SK-N-SH (cell line): ENCODE data around the gene DNAJC25. TPM values are rescaled to one million over a fixed set of nuclear protein-coding genes. Genes with fewer than 3 reads are reported as not detected.

Source experiments
- CTCF ChIA-PET: fragments of 300-600, 350-600 bp; formaldehyde crosslinking; extraction: SDS; loops from one replicate; lab custom pipeline; 2021; lab: Yijun Ruan, JAX
- POLR2A ChIA-PET: fragments of 350-600 bp; sonication (Branson Sonifier 250); formaldehyde crosslinking; extraction: SDS; loops from one replicate; lab custom pipeline; 2020; ENCODE audit warnings: antibody characterized with exemption, inconsistent platforms; lab: Yijun Ruan, JAX
- DNase-seq: peaks from one replicate; pipeline ENCODE4 v3.0.0; 2012
- H2AFZ ChIP-seq: fragments of 200-600 bp; sonication (generic); 2 replicates; pipeline ENCODE4 v1.8.1; 2016; ENCODE audit warnings: antibody characterized with exemption, mild to moderate bottlenecking, low read depth
- H3F3A ChIP-seq: fragments of 200-600 bp; sonication (generic); replicated peaks from 2 replicates; pipeline ENCODE3; 2016; ENCODE audit warnings: antibody characterized with exemption, mild to moderate bottlenecking; ENCODE audit not compliant: insufficient read depth
- H3K27ac ChIP-seq, 2 experiments: fragments of 200-500 bp in 1 of 2; fragments of 200-600 bp in 1 of 2; sonication (Bioruptor generic) in 1 of 2; sonication (generic), shearing (Covaris generic) in 1 of 2; 2 replicates each; pipeline versions ENCODE4 v1.5.1 to v1.6.1; 2014 to 2016; ENCODE audit warnings: low read depth in 2 of 2, inconsistent platforms in 1 of 2, low read length in 1 of 2, mild to moderate bottlenecking in 1 of 2, mixed read lengths in 1 of 2
- H3K27me3 ChIP-seq: fragments of 200-600 bp; sonication (generic), shearing (Covaris generic); 2 replicates; pipeline ENCODE4 v1.6.1; 2016; ENCODE audit warnings: mixed run types; ENCODE audit not compliant: insufficient read depth
- H3K36me3 ChIP-seq, 2 experiments: fragments of 200-500 bp in 1 of 2; fragments of 200-600 bp in 1 of 2; sonication (Bioruptor generic) in 1 of 2; sonication (generic) in 1 of 2; replicated peaks in 1 of 2; 2 replicates each; pipeline versions ENCODE3 to v1.5.1; 2014 to 2016; ENCODE audit warnings: low read length in 1 of 2, mild to moderate bottlenecking in 1 of 2; ENCODE audit not compliant: insufficient read depth in 2 of 2, control insufficient read depth in 1 of 2
- H3K4me1 ChIP-seq, 2 experiments: fragments of 200-500 bp in 1 of 2; fragments of 200-600 bp in 1 of 2; sonication (Bioruptor generic) in 1 of 2; sonication (generic), shearing (Covaris generic) in 1 of 2; 2 replicates each; pipeline versions ENCODE4 v1.5.1 to v1.6.1; 2014 to 2016; ENCODE audit warnings: low read depth in 1 of 2, low read length in 1 of 2, mixed run types in 1 of 2; ENCODE audit not compliant: insufficient read depth in 2 of 2, control insufficient read depth in 1 of 2
- H3K4me2 ChIP-seq: fragments of 200-600 bp; sonication (generic), shearing (Covaris generic); 2 replicates; pipeline ENCODE4 v1.6.1; 2017; ENCODE audit warnings: mixed run types
- H3K4me3 ChIP-seq, 2 experiments: fragments of 200-500 bp in 1 of 2; fragments of 200-600 bp in 1 of 2; sonication (Bioruptor generic) in 1 of 2; sonication (generic), shearing (Covaris generic) in 1 of 2; 2 replicates each; pipeline versions ENCODE4 v1.5.1 to v1.8.1; 2014 to 2016; ENCODE audit warnings: low read depth in 2 of 2, inconsistent platforms in 1 of 2, low read length in 1 of 2, mild to moderate bottlenecking in 1 of 2, mixed read lengths in 1 of 2, moderate library complexity in 1 of 2
- H3K79me2 ChIP-seq: fragments of 200-600 bp; sonication (generic); 2 replicates; pipeline ENCODE4 v1.8.1; 2017; ENCODE audit warnings: mild to moderate bottlenecking; ENCODE audit not compliant: insufficient read depth
- H3K9ac ChIP-seq: fragments of 200-600 bp; sonication (generic); 2 replicates; pipeline ENCODE4 v1.6.1; 2017; ENCODE audit warnings: mixed run types
- H3K9me2 ChIP-seq: fragments of 200-600 bp; sonication (generic); 2 replicates; pipeline ENCODE4 v1.6.1; 2017; ENCODE audit warnings: mixed run types
- H3K9me3 ChIP-seq: fragments of 200-600 bp; sonication (generic); 2 replicates; pipeline ENCODE4 v1.6.1; 2017; ENCODE audit warnings: mixed run types, mild to moderate bottlenecking, moderate library complexity
- H4K20me1 ChIP-seq: fragments of 200-600 bp; sonication (generic); 2 replicates; pipeline ENCODE4 v1.6.1; 2017; ENCODE audit warnings: mild to moderate bottlenecking, mixed run types; ENCODE audit not compliant: insufficient read depth
- ELF1 ChIP-seq: IDR thresholded peaks from 2 replicates; pipeline ENCODE4 v1.4.0; 2012
- FOSL2 ChIP-seq: IDR thresholded peaks from 2 replicates; pipeline ENCODE4 v1.4.0; 2012; ENCODE audit warnings: low read depth, mild to moderate bottlenecking, moderate library complexity, borderline replicate concordance
- FOXJ3 ChIP-seq: sonication (generic); formaldehyde crosslinking; IDR thresholded peaks from 2 replicates; pipeline ENCODE4 v1.5.1; 2020; ENCODE audit warnings: mild to moderate bottlenecking, missing genetic modification reagents
- GATA2 ChIP-seq: sonication (generic); formaldehyde crosslinking; IDR thresholded peaks from 2 replicates; pipeline ENCODE4 v1.5.0; 2020; ENCODE audit warnings: mild to moderate bottlenecking, missing genetic modification reagents
- JUND ChIP-seq: IDR thresholded peaks from 2 replicates; pipeline ENCODE4 v1.4.0; 2012
- MAX ChIP-seq: IDR thresholded peaks from 2 replicates; pipeline ENCODE4 v1.4.0; 2012; ENCODE audit warnings: low read depth
- MEF2A ChIP-seq: IDR thresholded peaks from 2 replicates; pipeline ENCODE4 v1.4.0; 2012; ENCODE audit warnings: low read depth, borderline replicate concordance
- MXI1 ChIP-seq: IDR thresholded peaks from 2 replicates; pipeline ENCODE4 v1.6.1; 2012; ENCODE audit warnings: mild to moderate bottlenecking, low read depth, low read length, improper control_type of control experiment
- NFIC ChIP-seq: IDR thresholded peaks from 2 replicates; pipeline ENCODE4 v1.4.0; 2012; ENCODE audit warnings: borderline replicate concordance
- NRF1 ChIP-seq: IDR thresholded peaks from 2 replicates; pipeline ENCODE4 v1.6.1; 2012; ENCODE audit warnings: low read depth, mild to moderate bottlenecking, low read length
- POLR2AphosphoS5 ChIP-seq: IDR thresholded peaks from 2 replicates; pipeline ENCODE4 v1.6.1; 2012; ENCODE audit warnings: low read depth, low read length
- RAD21 ChIP-seq: IDR thresholded peaks from 2 replicates; pipeline ENCODE4 v1.6.1; 2012; ENCODE audit warnings: mild to moderate bottlenecking, low read length
- RXRA ChIP-seq: IDR thresholded peaks from 2 replicates; pipeline ENCODE4 v1.4.0; 2012; ENCODE audit warnings: low read depth, mild to moderate bottlenecking, borderline replicate concordance
- SMC3 ChIP-seq: IDR thresholded peaks from 2 replicates; pipeline ENCODE4 v1.6.1; 2012; ENCODE audit warnings: low read depth, low read length, improper control_type of control experiment
- USF1 ChIP-seq: IDR thresholded peaks from 2 replicates; pipeline ENCODE4 v1.4.0; 2012; ENCODE audit warnings: low read depth, borderline replicate concordance
- USF2 ChIP-seq: fragments of 150-350 bp; IDR thresholded peaks from 2 replicates; pipeline ENCODE4 v1.6.1; 2017; ENCODE audit warnings: antibody characterized with exemption, low read length, low read depth, borderline replicate concordance
- ZBTB33 ChIP-seq: IDR thresholded peaks from 2 replicates; pipeline ENCODE4 v1.4.0; 2012; ENCODE audit warnings: low read depth, borderline replicate concordance
- WGBS: methylation state at CpG from one replicate; pipeline ENCODE4 v1.1.6; 2017; ENCODE audit warnings: low lambda C conversion rate; 5-methylcytosine and 5-hydroxymethylcytosine counted together
- polyA plus RNA-seq, 3 experiments: library from polyadenylated mRNA; depleted of rRNA; stranded (reverse); fragments of >200 nt; gene quantifications; 2 replicates each; pipeline ENCODE4 v1.2.3, GENCODE V29; 2012

The DNAJC25 gene
- polyA plus RNA-seq, 1 of the 3 experiments (the other 2 are of a cell fraction) = 3.3 TPM

- Histone ChIP-seq H3K9ac (no peak overlapping the region), H3K27ac (no peak overlapping the region), H3K4me1 (no peaks in the 10 kb centered on the region), H3K27me3 (no peaks in the 10 kb centered on the region), H3K9me2 (no peaks in the 10 kb centered on the region), H3F3A (peaks cover 9% of the 10 kb centered on the region), H3K9me3 (no peaks in the 10 kb centered on the region), H2AFZ (no peak overlapping the region), H4K20me1 (peaks cover 8% of the 10 kb centered on the region), H3K4me2 (no peak overlapping the region), H3K79me2 (peaks cover 28% of the 10 kb centered on the region), H3K4me3 (no peak overlapping the region), H3K36me3 (peaks cover 35 to 43% of the 10 kb centered on the region in 2 experiments)
- ChIA-PET CTCF (no interaction called here), POLR2A (no interaction called here)
- WGBS = 84% methylated on average over 4 of the region's 4 CpGs
- TF ChIP-seq NRF1 (no peak), NFIC (no peak), FOXJ3 (no peak), MEF2A (no peak), FOSL2 (no peak), RAD21 (no peak), USF1 (no peak), MXI1 (no peak), MAX (no peak), USF2 (no peak), SMC3 (no peak), POLR2AphosphoS5 (no peak), RXRA (no peak)
- DNase-seq = no peak
These were observed 16.9 kb downstream of the DNAJC25 start for GRCh38 chr9:111648066-111648465.

GRCh38 chr9:111649016-111649415 lies 17.9 kb downstream of the DNAJC25 start:
- Histone ChIP-seq H3K36me3 (peaks cover 45 to 46% of the 10 kb centered on the region in 2 experiments), H3K9ac (no peak overlapping the region), H3K27me3 (no peaks in the 10 kb centered on the region), H3K79me2 (peaks cover 27% of the 10 kb centered on the region), H3K9me2 (no peaks in the 10 kb centered on the region), H3K4me2 (no peak overlapping the region)
- CTCF ChIA-PET = interaction anchor here (1.3 kb wide), 1 partner anchor 51 kb away, joined by 4 read pairs; no protein-coding TSS in a partner anchor
- TF ChIP-seq NFIC (no peak), JUND (no peak), MXI1 (no peak), RXRA (no peak), ZBTB33 (no peak), ELF1 (no peak), GATA2 (CRISPR knock-in tag) (no peak)
- TF ChIP-seq, all 33 proteins: peak for 0
- 94% methylated on average over 4 of the region's 4 CpGs for WGBS
- Histone ChIP-seq H3F3A (peaks cover 9% of the 10 kb centered on the region), H3K4me3 (no peak overlapping the region), H4K20me1 (peaks cover 8% of the 10 kb centered on the region), H2AFZ (no peak overlapping the region), H3K27ac (no peak overlapping the region), H3K9me3 (no peaks in the 10 kb centered on the region), H3K4me1 (no peaks in the 10 kb centered on the region)
- POLR2A ChIA-PET = no interaction called here
- no peak for DNase-seq
